HG02973 (cell line): ENCODE data around the gene RGS9.
"Not testable (repeated sequence)": the region's sequence is repeated elsewhere in the genome, so short reads cannot be mapped to it uniquely, and the experiment has no call there.

Source experiments
- ATAC-seq: cut with Tn5 transposase; IDR thresholded peaks from one replicate; pipeline ENCODE4 v1.9.1; 2021; ENCODE audit warnings: moderate library complexity; ENCODE audit not compliant: unreplicated experiment

The RGS9 gene

GRCh38 chr17:65137021-65137939 lies at the start of gene RGS9:
RGS9 (plus strand) TSS chr17:65137370; CDS start chr17:65137541, 171 bp downstream.
- ATAC-seq, result peak; percentile 80

DNA sequence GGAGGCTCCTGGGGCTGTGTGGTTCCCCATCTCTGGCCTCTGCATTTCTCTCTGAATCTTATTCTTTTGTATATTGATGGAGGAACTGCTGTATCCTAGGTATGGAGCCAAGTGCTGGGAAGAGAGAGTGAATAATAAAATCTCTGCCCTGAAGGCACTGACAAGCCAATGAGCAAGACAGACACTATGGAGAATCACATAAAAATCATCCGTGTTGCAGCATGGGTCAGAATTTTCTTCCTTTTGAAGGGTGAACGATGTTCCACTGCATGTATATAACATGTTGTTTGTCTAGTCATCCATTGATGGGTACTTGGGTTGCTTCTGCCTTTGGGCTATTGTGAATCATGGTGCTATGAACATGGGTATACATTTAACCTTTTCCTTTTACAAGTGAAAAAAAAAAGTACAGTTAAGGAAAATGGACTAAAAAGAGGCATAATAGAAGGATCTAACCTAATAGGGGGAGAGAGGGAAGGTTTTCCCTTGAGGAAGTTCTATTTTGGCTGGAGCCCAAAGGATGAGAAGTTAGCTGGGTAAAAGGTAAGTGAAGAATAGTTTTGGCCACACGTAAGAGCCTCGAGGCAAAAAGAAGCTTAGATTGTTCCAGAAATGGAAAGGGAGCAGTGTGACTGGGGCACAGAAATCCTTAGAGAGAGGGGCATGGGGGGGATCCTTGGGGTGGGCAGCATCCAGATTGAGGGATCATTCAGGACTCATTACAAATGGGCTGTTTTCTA lies 48.4 kb upstream of the RGS9 start:
- no peak for ATAC-seq

- ATAC-seq, result no peak
Observed at GRCh38 chr17:65092262-65092661, 44.9 kb upstream of the RGS9 start.

DNA sequence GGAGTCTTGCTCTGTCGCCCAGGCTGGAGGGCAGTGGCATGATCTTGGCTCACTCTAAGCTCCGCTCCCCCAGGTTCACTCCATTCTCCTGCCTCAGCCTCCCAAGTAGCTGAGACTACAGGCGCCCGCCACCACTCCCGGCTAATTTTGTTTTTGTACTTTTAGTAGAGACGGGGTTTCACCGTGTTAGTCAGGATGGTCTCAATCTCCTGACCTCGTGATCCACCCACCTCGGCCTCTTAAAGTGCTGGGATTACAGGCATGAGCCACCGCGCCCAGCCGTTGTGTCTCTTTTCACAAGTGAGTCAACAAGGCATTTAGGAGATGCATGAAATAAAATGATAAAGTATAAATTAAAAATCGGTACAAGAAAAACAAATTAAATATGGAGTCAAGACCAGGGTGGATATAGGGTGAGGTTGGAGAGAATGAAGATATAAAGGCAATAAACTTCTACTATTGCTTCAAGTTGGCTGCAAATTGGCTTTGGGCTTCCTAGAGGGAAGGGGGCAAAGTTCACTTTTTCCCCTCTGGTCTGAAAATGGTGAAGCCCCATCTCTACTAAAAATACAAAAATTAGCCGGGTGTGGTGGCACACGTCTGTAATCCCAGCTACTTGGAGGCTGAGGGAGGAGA lies 44.3 kb upstream of the RGS9 start:
- not testable (repeated sequence) for ATAC-seq

DNA sequence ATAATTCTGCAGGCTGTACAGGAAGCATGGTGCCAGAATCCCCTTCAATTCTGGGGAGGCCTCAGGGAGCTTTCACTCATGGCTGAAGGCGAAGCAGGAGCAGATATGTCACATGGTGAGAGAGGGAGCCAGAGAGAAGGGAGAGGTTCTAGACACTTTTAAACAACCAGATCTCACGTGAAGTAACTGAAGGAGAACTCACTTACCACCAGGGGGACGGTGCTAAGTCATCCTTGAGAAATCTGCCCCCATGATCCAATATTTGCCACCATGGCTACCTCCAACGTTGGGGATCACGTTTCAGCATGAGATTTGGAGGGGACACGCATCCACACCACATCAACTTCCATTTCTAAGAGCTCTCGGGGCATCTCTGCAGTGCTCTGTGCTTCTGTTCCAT lies 43.2 kb upstream of the RGS9 start:
- ATAC-seq, result no peak

DNA sequence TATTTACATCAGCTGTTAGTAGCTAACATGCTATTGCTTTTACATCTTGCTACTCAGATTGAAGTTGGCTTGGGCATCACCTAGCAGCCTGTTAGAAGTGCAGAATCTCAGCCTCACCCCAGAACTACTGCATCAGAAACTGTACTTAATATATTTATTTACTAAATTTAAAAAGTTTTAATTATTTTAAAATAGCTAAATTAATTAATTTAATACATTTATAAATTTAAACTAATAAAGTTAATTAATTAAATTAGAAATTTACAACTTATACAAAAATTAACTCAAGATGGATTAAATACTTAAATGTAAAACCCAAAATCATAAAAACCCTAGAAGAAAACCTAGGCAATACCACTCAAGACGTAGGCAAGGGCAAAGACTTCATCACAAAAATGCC lies 41.7 kb upstream of the RGS9 start:
- no peak for ATAC-seq

GRCh38 chr17:65096382-65096781 lies 40.8 kb upstream of the RGS9 start:
- ATAC-seq, result not testable (repeated sequence)

GRCh38 chr17:65097110-65097509 lies 40.1 kb upstream of the RGS9 start:
- no peak for ATAC-seq

- no peak for ATAC-seq
Observed at GRCh38 chr17:65099475-65099874, 37.7 kb upstream of the RGS9 start.

- peak; percentile 82 for ATAC-seq
Observed at GRCh38 chr17:65099941-65100315, 37.2 kb upstream of the RGS9 start.

- peak; percentile 58 for ATAC-seq
Observed at GRCh38 chr17:65100316-65101140, 36.6 kb upstream of the RGS9 start.

- no peak for ATAC-seq
Observed at GRCh38 chr17:65101371-65101770, 35.8 kb upstream of the RGS9 start.

DNA sequence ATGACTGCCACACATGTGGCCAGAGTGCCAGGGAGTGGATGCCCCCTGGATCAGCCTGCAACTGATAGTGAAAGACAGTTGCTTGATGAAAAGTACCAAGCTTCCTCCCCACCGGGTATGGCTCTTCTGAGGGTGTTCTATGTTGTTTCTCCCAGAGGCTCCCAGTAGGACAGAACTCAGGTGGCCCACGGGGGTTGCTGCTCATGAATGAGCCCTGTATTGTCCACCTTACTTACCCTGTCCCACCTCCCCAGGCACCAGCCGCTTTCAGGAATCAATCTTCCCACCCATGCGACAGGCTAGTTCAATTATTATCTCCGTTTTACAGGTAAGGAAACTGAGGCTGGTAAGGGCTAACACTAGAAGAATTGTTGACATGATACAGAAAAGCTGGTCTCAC lies 34.9 kb upstream of the RGS9 start:
- ATAC-seq, result no peak

DNA sequence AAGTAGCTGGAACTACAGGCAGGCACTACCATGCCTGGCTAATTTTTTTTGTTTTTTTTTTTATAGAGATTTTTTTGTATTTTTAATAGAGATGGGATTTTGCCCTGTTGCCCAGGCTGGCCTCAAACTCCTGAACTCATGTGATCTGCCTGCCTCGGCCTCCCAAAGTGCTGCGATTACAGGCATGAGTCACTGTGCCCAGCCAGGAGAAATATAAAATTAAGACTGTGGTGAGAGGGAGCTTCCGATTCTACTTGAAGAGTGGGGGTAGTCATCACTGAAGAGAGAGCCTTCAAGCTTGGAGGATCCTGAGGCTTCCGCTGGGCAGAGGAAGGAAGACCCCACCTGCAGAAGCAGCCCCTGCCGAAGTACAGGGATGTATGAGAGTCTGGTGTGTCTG lies 34.4 kb upstream of the RGS9 start:
- ATAC-seq, result no peak

DNA sequence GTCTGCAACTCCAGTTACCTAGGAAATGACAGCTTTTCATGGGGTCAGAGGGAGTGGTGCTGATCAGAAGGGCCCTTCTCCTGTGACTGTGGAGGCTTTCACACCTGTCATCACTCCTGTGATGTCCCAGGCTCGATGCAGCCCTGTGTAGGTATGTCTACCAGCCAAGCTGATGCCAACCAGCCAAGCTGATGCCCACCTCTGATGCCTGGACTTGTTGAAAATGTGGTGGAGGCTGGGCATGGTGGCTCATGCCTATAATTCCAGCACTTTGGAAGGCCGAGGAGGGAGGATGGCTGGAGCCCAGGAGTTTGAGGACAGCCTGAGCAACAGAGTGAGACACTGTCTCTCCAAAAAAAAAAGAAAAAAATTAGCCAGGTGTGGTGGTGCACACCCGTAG lies 33.7 kb upstream of the RGS9 start:
- no peak for ATAC-seq

- no peak for ATAC-seq
Observed at GRCh38 chr17:65103896-65104295, 33.3 kb upstream of the RGS9 start.

DNA sequence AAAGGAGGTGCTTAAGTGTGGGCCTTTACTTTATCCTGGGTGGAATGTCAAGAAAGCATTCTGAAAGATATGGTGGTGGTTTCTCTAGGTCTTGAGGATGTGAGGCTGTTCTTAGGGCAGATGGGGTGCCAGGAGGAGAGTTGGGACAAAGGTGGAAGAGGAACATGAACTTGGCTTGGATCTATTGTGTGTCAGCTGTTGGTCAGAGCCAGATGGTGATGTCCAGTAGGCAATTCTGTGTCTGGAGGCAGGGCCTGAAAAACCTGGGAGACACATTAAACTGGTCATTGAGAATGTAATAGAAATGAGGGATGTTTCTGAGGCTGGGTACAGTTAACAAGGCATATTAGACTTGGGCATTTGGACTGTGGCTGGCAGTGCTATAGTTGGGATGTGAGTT lies 32.6 kb upstream of the RGS9 start:
- ATAC-seq, result no peak

DNA sequence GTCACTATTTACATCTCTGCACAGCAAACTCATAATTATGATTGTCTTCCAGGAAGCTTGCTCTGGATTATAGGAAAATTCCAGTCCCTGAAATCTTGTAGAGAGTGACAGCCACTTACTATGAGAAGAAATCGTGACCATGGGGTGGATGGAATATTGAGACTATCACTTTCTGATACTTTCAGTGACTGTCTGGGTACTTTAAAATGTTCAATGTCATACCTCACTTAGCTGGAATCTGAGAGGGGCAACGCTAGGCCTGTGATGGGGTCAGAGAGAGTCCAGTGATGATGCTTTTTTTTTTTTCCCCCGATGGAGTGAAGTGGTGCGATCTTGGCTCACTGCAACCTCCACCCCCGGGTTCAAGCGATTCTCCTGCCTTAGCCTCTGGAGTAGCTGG lies 32.2 kb upstream of the RGS9 start:
- ATAC-seq, result no peak

DNA sequence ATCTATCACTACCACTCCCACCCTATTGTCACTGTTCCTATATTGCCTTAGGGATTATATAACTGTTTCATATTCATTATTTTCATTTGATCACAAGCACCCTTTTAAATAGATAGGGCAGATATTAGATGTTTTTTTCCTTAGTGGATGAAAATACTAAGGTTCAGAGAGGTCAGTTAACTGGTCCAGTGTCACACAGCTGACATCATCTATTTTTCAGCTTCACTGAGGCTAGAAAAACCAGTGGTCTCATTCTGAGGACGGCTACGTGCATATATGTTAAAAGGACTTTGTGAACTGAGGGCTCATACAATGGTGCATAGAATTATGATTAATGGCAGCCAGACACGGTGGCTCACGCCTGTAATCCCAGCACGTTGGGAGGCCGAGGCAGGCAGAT lies 29.0 kb upstream of the RGS9 start:
- ATAC-seq, result no peak

DNA sequence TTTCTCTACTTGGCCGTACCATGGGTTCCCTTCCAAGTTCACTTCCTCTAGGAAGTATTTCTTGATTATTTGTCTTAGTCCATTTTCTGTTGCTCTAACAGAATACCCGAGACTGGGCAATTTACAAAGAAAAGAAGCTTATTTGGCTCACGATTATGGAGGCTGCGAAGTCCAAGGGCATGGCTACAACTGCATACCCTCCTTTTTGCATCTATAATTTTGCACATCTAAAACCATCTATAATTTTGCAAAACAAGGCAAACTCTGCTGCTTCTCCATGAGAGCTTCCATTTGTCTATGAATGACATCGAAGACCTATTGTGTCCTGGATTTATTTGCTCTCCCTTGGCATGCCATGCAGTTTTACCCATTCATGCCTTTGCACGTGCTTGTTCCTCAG lies 27.6 kb upstream of the RGS9 start:
- no peak for ATAC-seq
